Transverse colon (tissue), 4 donors: ENCODE data around the gene TMEM106A. TPM values are rescaled to one million over a fixed set of nuclear protein-coding genes. Genes with fewer than 3 reads are reported as not detected.
A peak's percentile ranks its signal among the peaks of the same experiment; 100 is the strongest.
"Not testable (repeated sequence)": the region's sequence is repeated elsewhere in the genome, so short reads cannot be mapped to it uniquely, and the experiment has no call there.

ENCODE experiments used
- DNase-seq: peaks from one replicate; pipeline ENCODE4 v3.0.0-alpha.2; 2019
- H3K27ac ChIP-seq, 4 donors: fragments of 200-600 bp; sonication (generic); 2 replicates each; pipeline ENCODE4 v1.5.1; 2016 to 2018; ENCODE audit warnings: inconsistent platforms in 4 of 4
- H3K27me3 ChIP-seq: fragments of 200-600 bp; sonication (generic); 2 replicates; pipeline ENCODE4 v1.5.1; 2017; ENCODE audit warnings: inconsistent platforms
- H3K36me3 ChIP-seq, 4 donors: fragments of 200-600 bp; sonication (generic); 2 replicates each; pipeline ENCODE4 v1.5.1; 2017 to 2019; ENCODE audit warnings: inconsistent platforms in 4 of 4
- H3K4me1 ChIP-seq, 4 donors: fragments of 200-600 bp; sonication (generic); 2 replicates each; pipeline ENCODE4 v1.5.1; 2017 to 2020; ENCODE audit warnings: inconsistent platforms in 4 of 4
- H3K4me3 ChIP-seq, 4 donors: fragments of 200-600 bp; sonication (generic); 1 replicate in 1 of 4; 2 replicates in 3 of 4; pipeline versions ENCODE4 v1.5.1 to v1.6.1; 2017 to 2019; ENCODE audit warnings: inconsistent platforms in 4 of 4
- H3K9me3 ChIP-seq, 2 donors: fragments of 200-600 bp; sonication (generic); 2 replicates each; pipeline ENCODE4 v1.5.1; 2017 to 2019; ENCODE audit warnings: inconsistent platforms in 2 of 2
- WGBS, 2 donors: methylation state at CpG; one replicate each; pipeline ENCODE4 v1.1.5; 2018; ENCODE audit warnings: low coverage in 1 of 2; 5-methylcytosine and 5-hydroxymethylcytosine counted together
- in situ Hi-C, 4 donors: fragments of 200-750 bp; cut with MboI; loops; one replicate each; pipeline versions ENCODE4 v1.15.0 to v1.15.1; 2017; ENCODE audit warnings: low sequenced_read_pairs in 3 of 4, low pct_ligation_motif_present in 1 of 4, low pct_unique_long_range_greater_than_20kb in 1 of 4
- intact Hi-C: fragments of 100-400 bp; cut with DNase I; formaldehyde crosslinking; loops from one replicate; pipeline ENCODE4 v1.15.1; 2023; ENCODE audit warnings: low total_unique reads
- small RNA-seq, 4 donors: library from RNA; depleted of rRNA; stranded (forward); fragments of <200 nt; gene quantifications; one replicate each; pipeline ENCODE3, GENCODE V24; 2016
- total RNA-seq, 4 donors: library from RNA; depleted of rRNA; stranded (reverse); fragments of >200 nt; gene quantifications; one replicate each; pipeline ENCODE4 v1.1.0, GENCODE V29; 2016

The TMEM106A gene
- total RNA-seq, 4 donors from 2014 or later, result 4.1 to 24.3 (median 7.9) TPM

- intact Hi-C loops, H3K4me1 ChIP-seq, H3K4me3 ChIP-seq, DNase-seq, in situ Hi-C loops, H3K27ac ChIP-seq, H3K9me3 ChIP-seq, H3K27me3 ChIP-seq, H3K36me3 ChIP-seq: not testable (repeated sequence)
- WGBS, 2 donors, result no CpG with 5 or more reads among the region's 15 CpGs
Observed at GRCh38 chr17:43233263-43233662, 21.6 kb downstream of the TMEM106A start.

- H3K27ac ChIP-seq, DNase-seq, H3K4me1 ChIP-seq, H3K36me3 ChIP-seq, H3K4me3 ChIP-seq, H3K9me3 ChIP-seq, intact Hi-C loops, H3K27me3 ChIP-seq, in situ Hi-C loops: not testable (repeated sequence)
- WGBS, 2 donors, result no CpG with 5 or more reads among the region's 31 CpGs
Observed at GRCh38 chr17:43233877-43234276, 22.2 kb downstream of the TMEM106A start, which contains the start of gene RNU2-1. Gene RNU2-1 (minus strand): TSS chr17:43233977.

- DNase-seq, H3K36me3 ChIP-seq, H3K9me3 ChIP-seq, H3K4me3 ChIP-seq, H3K4me1 ChIP-seq, H3K27ac ChIP-seq, H3K27me3 ChIP-seq, intact Hi-C loops, in situ Hi-C loops: not testable (repeated sequence)
- WGBS, 2 donors, result no CpG with 5 or more reads among the region's 26 CpGs
Observed at GRCh38 chr17:43239597-43239996, 27.9 kb downstream of the TMEM106A start.

- H3K4me1 ChIP-seq, intact Hi-C loops, in situ Hi-C loops: not testable (repeated sequence)
Observed at GRCh38 chr17:43240596-43241352, 29.1 kb downstream of the TMEM106A start.

GRCh38 chr17:43246456-43246855, 34.8 kb downstream of the TMEM106A start:
- 3 to 11% methylated on average over 10 to 18 of the region's 23 CpGs for WGBS, 2 donors
- H3K9me3 ChIP-seq, in situ Hi-C loops, H3K4me1 ChIP-seq, intact Hi-C loops, H3K36me3 ChIP-seq, H3K27me3 ChIP-seq, DNase-seq: not testable (repeated sequence)
- peak overlapping the region in 3 of 4 donors; percentile 32 to 71 (median 71) for H3K27ac ChIP-seq
- H3K4me3 ChIP-seq, result peak overlapping the region in 2 of 4 donors; percentile 20 to 29

More at GRCh38 chr17:43240596-43241352, 29.1 kb downstream of the TMEM106A start:
- not testable (repeated sequence) for H3K9me3 ChIP-seq, H3K36me3 ChIP-seq, H3K27me3 ChIP-seq, H3K4me3 ChIP-seq, DNase-seq, H3K27ac ChIP-seq
- WGBS, 2 donors, result no CpG with 5 or more reads among the region's 34 CpGs

Small RNAs within 50 kb of the gene (small RNA-seq; reads per million reads assigned to genes)
- gene AC060780.2, result 0 reads per million in 4 donors
- 0 reads per million in 4 donors for gene AC060780.3
- gene RF00004, result 0 reads per million in 4 donors
- gene RNU2-1, result 0 reads per million in 4 donors

Other genes with a start within 250 kb of the TMEM106A start
- 10 to 100 TPM in 2 of 4 donors, 1 to 10 TPM in 2; 2.6 to 21.9 (median 9.5) TPM for gene AARSD1, start 247.4 kb upstream of the TMEM106A start, total RNA-seq
- 1 to 10 TPM in 3 of 4 donors, not detected in 1; 3.4 to 8.3 (median 5.1) TPM for gene PTGES3L, start 231.8 kb upstream of the TMEM106A start, total RNA-seq
- gene RUNDC1, start 231.3 kb upstream of the TMEM106A start, total RNA-seq, result 10 to 100 TPM; 18.1 to 43.8 (median 27.8) TPM
- gene RPL27, start 213.5 kb upstream of the TMEM106A start, total RNA-seq, result 100 to 1,000 TPM; 243 to 836 (median 677) TPM
- 10 to 100 TPM; 11.5 to 81.1 (median 47.2) TPM for gene IFI35, start 205.1 kb upstream of the TMEM106A start, total RNA-seq
- gene VAT1, start 189.5 kb upstream of the TMEM106A start, total RNA-seq, result 10 to 100 TPM; 26.2 to 94.1 (median 65.7) TPM
- gene RND2, start 186.6 kb upstream of the TMEM106A start, total RNA-seq, result under 1 TPM in 2 of 4 donors, not detected in 2; 0.41 to 0.64 TPM
- gene BRCA1, start 86.5 kb upstream of the TMEM106A start, total RNA-seq, result 100 to 1,000 TPM in 1 of 4 donors, 1 to 10 TPM in 3; 2.6 to 121 (median 5.8) TPM
- gene NBR1, start 40.7 kb upstream of the TMEM106A start, total RNA-seq, result 100 to 1,000 TPM in 2 of 4 donors, 10 to 100 TPM in 2; 62.5 to 156 (median 99.3) TPM
- gene CCDC200, start 16.7 kb downstream of the TMEM106A start, total RNA-seq, result not detected
- not detected for gene RNU2-1, start 22.1 kb downstream of the TMEM106A start, total RNA-seq
- gene ARL4D, start 187.1 kb downstream of the TMEM106A start, total RNA-seq, result 10 to 100 TPM in 1 of 4 donors, 1 to 10 TPM in 3; 6.7 to 29.5 (median 8.8) TPM